AG04449 (cell line): ENCODE results near the gene EVL.
A peak's percentile ranks its signal among the peaks of the same experiment; 100 is the strongest.

Experiments
- CTCF ChIA-PET: fragments of 350-600 bp; formaldehyde crosslinking; extraction: SDS; loops from one replicate; lab custom pipeline; 2021; ENCODE audit warnings: antibody characterized with exemption; lab: Yijun Ruan, JAX
- POLR2A ChIA-PET: fragments of 400-600, 350-600 bp; formaldehyde crosslinking; extraction: SDS; loops from one replicate; lab custom pipeline; 2020; ENCODE audit warnings: antibody characterized with exemption, inconsistent platforms; lab: Yijun Ruan, JAX
- DNase-seq: peaks from one replicate; pipeline ENCODE4 v3.0.0-alpha.2; 2010; ENCODE audit warnings: low read depth, low spot score
- H3K4me3 ChIP-seq: 2 replicates; pipeline ENCODE4 v1.5.1; 2011; ENCODE audit warnings: low read depth, mild to moderate bottlenecking, control low read depth, low read length
- CTCF ChIP-seq: IDR thresholded peaks from one replicate; pipeline ENCODE4 v1.5.1; 2011; ENCODE audit warnings: mild to moderate bottlenecking, moderate library complexity, low read length, control low read depth, inconsistent platforms; ENCODE audit not compliant: insufficient read depth; ENCODE audit errors: missing control alignments

EVL gene

GRCh38 chr14:100031506-100032281 lies 33.5 kb upstream of the EVL start:
- peak overlapping the region; percentile 57 for H3K4me3 ChIP-seq
- TF ChIP-seq CTCF = no peak
- POLR2A ChIA-PET = interaction anchor here (0.7 to 1.0 kb wide), 2 partner anchors 61 to 100 kb away, joined by 3 to 4 read pairs; no protein-coding TSS in a partner anchor
- CTCF ChIA-PET = interaction anchor here (0.8 to 4.4 kb wide), 6 partner anchors 8 to 77 kb away, joined by 3 to 26 read pairs (median 4); no protein-coding TSS in a partner anchor
- DNase-seq = peak; percentile 96

GRCh38 chr14:100032738-100033137 lies 32.5 kb upstream of the EVL start:
- ChIA-PET POLR2A (no interaction called here), CTCF (interaction anchor here (1.8 to 4.4 kb wide), 3 partner anchors 8 to 76 kb away, joined by 6 to 26 read pairs (median 20); no protein-coding TSS in a partner anchor)
- TF ChIP-seq CTCF = no peak
- no peak overlapping the region for H3K4me3 ChIP-seq
- DNase-seq = no peak

- ChIA-PET CTCF (interaction anchor here (1.8 to 4.4 kb wide), 3 partner anchors 8 to 75 kb away, joined by 6 to 26 read pairs (median 20); no protein-coding TSS in a partner anchor), POLR2A (no interaction called here)
- no peak overlapping the region for H3K4me3 ChIP-seq
- no peak for DNase-seq
- TF ChIP-seq CTCF = no peak
Measured at GRCh38 chr14:100033347-100034075, 31.7 kb upstream of the EVL start.

GRCh38 chr14:100034468-100034867 lies 30.8 kb upstream of the EVL start:
- CTCF ChIA-PET = interaction anchor here (2.4 kb wide), 1 partner anchor 9 kb away, joined by 8 read pairs; no protein-coding TSS in a partner anchor
- POLR2A ChIA-PET = no interaction called here
- no peak overlapping the region for H3K4me3 ChIP-seq
- DNase-seq = no peak
- TF ChIP-seq CTCF = no peak

GRCh38 chr14:100034961-100035500 lies 30.2 kb upstream of the EVL start:
- TF ChIP-seq CTCF = no peak
- DNase-seq = no peak
- ChIA-PET CTCF (interaction anchor here (0.9 to 2.4 kb wide), 6 partner anchors 9 to 73 kb away, joined by 3 to 8 read pairs (median 4); no protein-coding TSS in a partner anchor), POLR2A (no interaction called here)
- no peak overlapping the region for H3K4me3 ChIP-seq
